ENCODE data around the gene MED29.

MED29 gene

DNA sequence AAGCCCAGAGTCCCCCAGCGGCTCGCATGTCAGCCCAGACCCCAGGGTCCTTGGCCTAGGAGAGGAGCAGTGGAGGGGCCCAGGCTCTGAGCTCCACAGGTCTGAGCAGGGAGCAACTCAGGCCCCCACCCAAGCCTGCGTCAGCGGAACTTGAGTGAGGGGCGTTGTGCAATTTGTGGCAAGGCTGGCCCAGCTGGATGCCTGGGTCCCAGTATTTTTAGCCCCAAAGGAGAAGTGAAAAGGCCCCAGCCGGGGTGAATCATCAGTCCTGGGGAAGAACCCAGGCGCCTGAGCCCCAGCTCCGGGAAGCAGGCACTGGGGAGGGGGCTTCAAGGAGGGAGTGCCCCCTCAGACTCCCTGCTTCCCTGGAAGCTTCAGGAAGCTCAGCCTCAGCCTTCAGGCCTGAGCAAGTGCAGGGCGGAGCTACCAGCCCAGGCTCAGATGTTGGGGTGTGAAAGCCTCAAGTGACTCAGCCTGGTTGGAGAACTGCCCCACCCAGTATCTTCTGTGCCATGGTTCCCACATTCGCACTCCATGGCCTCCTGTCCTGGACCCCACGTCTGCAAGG is 7.2 kb downstream of the MED29 start:
- Histone ChIP-seq H3K36me3 (ENCODE audit: control insufficient read depth in 2 of 2, insufficient read depth in 2 of 2, low read length in 2 of 2) (peaks cover 16 to 18% of the 10 kb centered on the region in 2 donors), H3K27ac (ENCODE audit: low read depth in 2 of 2, low read length in 2 of 2) (peak overlapping the region; percentile 97 to 99), H3K4me1 (ENCODE audit: control insufficient read depth in 2 of 2, insufficient read depth in 2 of 2, low read length in 2 of 2) (peaks cover 47 to 60% of the 10 kb centered on the region in 2 donors), H3K27me3 (ENCODE audit: control insufficient read depth in 2 of 2, insufficient read depth in 2 of 2, low read length in 2 of 2) (no peaks in the 10 kb centered on the region), H3K9ac (ENCODE audit: low read depth in 1 of 2, low read length in 2 of 2) (peak overlapping the region; percentile 79 to 84), H3K4me3 (ENCODE audit: low read length in 2 of 2) (peak overlapping the region; percentile 49 to 56), H3K9me3 (ENCODE audit: control insufficient read depth in 2 of 2, low read length in 2 of 2) (no peaks in the 10 kb centered on the region)

DNA sequence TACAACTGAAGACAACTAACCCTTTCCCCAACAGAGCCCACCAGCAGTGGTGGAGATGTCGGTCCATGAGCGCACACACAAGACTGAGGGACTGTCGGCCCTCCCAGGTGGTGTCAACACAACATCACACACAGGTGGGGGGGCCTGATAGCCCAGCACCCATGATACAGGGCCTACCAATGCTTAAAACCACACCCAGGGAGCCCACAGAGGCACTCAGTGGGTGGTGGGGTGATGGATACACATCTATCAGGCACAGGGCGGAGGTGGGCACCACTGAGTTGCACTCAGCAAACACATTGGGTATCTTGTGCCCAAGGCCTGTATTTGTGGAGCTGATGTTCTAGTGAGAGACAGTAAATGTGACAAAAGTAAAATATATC is 8.5 kb downstream of the MED29 start:
- Histone ChIP-seq H3K27me3 (ENCODE audit: control insufficient read depth in 2 of 2, insufficient read depth in 2 of 2, low read length in 2 of 2) (no peaks in the 10 kb centered on the region), H3K4me1 (ENCODE audit: control insufficient read depth in 2 of 2, insufficient read depth in 2 of 2, low read length in 2 of 2) (peaks cover 54 to 68% of the 10 kb centered on the region in 2 donors), H3K9ac (ENCODE audit: low read depth in 1 of 2, low read length in 2 of 2) (peak overlapping the region; percentile 15 to 17)

DNA sequence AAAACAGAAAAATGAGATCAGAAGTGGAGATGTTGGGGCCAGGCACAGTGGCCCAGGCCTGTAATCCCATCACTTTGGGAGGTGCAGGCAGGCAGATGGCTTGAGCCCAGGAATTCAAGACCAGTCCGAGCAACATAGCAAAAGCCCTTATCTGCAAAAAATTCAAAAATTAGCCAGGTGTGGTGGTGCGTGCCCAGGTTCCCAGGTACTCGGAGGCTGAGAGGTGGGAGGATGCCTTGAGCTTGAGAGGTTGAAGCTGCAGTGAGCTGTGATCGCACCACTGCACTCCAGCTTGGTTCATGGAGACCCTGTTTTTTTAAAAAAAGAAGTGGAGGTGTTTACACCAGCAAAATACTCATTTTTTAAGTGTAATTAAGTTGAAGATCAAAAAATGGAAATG is 8.9 kb downstream of the MED29 start:
- Histone ChIP-seq H3K4me1 (ENCODE audit: control insufficient read depth in 2 of 2, insufficient read depth in 2 of 2, low read length in 2 of 2) (peaks cover 54 to 72% of the 10 kb centered on the region in 2 donors), H3K9ac (ENCODE audit: low read depth in 1 of 2, low read length in 2 of 2) (peak overlapping the region in 1 of 2 donors; percentile 15), H3K27me3 (ENCODE audit: control insufficient read depth in 2 of 2, insufficient read depth in 2 of 2, low read length in 2 of 2) (no peaks in the 10 kb centered on the region), H3K27ac (ENCODE audit: low read depth in 2 of 2, low read length in 2 of 2) (peak overlapping the region; percentile 97 to 99), H3K4me3 (ENCODE audit: low read length in 2 of 2) (no peak overlapping the region), H3K36me3 (ENCODE audit: control insufficient read depth in 2 of 2, insufficient read depth in 2 of 2, low read length in 2 of 2) (peaks cover 9% of the 10 kb centered on the region in 2 donors), H3K9me3 (ENCODE audit: control insufficient read depth in 2 of 2, low read length in 2 of 2) (no peaks in the 10 kb centered on the region)

More for the DNA sequence above, 8.5 kb downstream of the MED29 start:
- peak overlapping the region in 1 of 2 donors; percentile 12 for H3K4me3 ChIP-seq (ENCODE audit: low read length in 2 of 2)
- peaks cover 9 to 10% of the 10 kb centered on the region in 2 donors for H3K36me3 ChIP-seq (ENCODE audit: control insufficient read depth in 2 of 2, insufficient read depth in 2 of 2, low read length in 2 of 2)
- H3K9me3 ChIP-seq (ENCODE audit: control insufficient read depth in 2 of 2, low read length in 2 of 2) = no peaks in the 10 kb centered on the region
- peak overlapping the region; percentile 97 to 99 for H3K27ac ChIP-seq (ENCODE audit: low read depth in 2 of 2, low read length in 2 of 2)

DNA sequence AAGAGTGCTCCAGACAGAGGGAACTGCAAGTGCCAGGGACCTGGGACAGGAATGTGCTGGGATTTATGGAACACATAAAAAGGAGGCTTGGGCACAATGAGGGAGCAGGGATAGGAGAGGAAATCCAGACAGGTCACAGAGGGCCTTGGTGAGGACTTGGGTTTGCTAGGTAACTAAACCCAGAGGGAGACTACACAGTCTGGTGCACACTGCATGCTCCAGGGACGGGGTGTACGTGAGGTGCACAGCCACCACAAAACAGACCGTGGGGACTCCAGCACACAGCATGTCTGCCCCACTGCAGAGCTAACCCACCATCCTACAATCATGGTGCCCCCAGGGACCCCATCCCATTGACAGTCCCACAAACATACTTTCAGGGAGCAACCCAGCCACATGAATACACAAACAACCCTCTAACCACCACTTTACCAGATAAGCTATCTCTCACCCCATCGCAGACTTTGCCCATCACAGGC is 9.9 kb downstream of the MED29 start:
- peaks cover 3 to 4% of the 10 kb centered on the region in 2 donors for H3K36me3 ChIP-seq (ENCODE audit: control insufficient read depth in 2 of 2, insufficient read depth in 2 of 2, low read length in 2 of 2)
- H3K27ac ChIP-seq (ENCODE audit: low read depth in 2 of 2, low read length in 2 of 2) = peak overlapping the region; percentile 98 to 100
- peak overlapping the region; percentile 33 to 72 for H3K4me3 ChIP-seq (ENCODE audit: low read length in 2 of 2)
- no peaks in the 10 kb centered on the region for H3K27me3 ChIP-seq (ENCODE audit: control insufficient read depth in 2 of 2, insufficient read depth in 2 of 2, low read length in 2 of 2)
- H3K9me3 ChIP-seq (ENCODE audit: control insufficient read depth in 2 of 2, low read length in 2 of 2) = no peaks in the 10 kb centered on the region
- peak overlapping the region; percentile 86 to 93 for H3K9ac ChIP-seq (ENCODE audit: low read depth in 1 of 2, low read length in 2 of 2)
- H3K4me1 ChIP-seq (ENCODE audit: control insufficient read depth in 2 of 2, insufficient read depth in 2 of 2, low read length in 2 of 2) = peaks cover 64 to 82% of the 10 kb centered on the region in 2 donors

DNA sequence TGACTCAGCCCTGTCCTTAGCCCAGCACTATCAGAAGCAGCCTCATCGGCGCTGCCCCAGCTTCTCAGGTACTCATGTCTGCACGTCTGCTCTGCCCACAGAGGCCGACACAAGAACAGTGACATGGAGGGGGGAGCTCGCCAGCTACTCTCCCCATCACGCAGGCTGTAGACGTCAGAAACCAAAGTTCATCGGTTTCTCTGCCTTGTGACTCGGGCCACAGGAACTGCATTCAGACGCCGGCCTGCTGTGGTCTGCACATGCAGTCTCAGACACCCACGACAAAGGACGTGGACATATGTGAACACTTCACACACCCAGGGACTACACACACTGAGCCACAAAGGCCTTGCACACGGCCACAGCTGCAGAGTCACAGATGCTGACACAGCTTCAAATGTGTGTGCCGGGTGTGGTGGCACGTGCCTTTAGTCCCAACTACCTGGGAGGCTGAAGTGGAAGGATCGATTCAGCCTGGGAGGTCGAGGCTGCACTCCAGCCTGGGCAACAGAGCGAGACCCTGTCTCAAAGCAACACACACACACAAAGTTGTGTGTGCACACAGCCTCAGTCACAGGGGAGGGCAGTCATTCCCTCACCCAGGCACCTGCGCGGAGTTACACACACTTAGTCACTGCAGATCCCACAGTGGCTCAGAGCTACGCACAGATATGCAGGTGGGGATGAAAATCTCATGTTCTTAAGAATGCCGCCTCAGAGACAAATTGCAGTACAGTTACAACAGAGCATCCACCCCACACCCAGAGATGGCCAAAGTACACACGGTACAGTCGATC is 10.6 kb downstream of the MED29 start:
- H3K4me1 ChIP-seq (ENCODE audit: control insufficient read depth in 2 of 2, insufficient read depth in 2 of 2, low read length in 2 of 2) = peaks cover 65 to 84% of the 10 kb centered on the region in 2 donors
- peak overlapping the region; percentile 86 to 93 for H3K9ac ChIP-seq (ENCODE audit: low read depth in 1 of 2, low read length in 2 of 2)
- no peaks in the 10 kb centered on the region for H3K9me3 ChIP-seq (ENCODE audit: control insufficient read depth in 2 of 2, low read length in 2 of 2)
- no peaks in the 10 kb centered on the region for H3K27me3 ChIP-seq (ENCODE audit: control insufficient read depth in 2 of 2, insufficient read depth in 2 of 2, low read length in 2 of 2)
- peak overlapping the region; percentile 58 to 72 for H3K4me3 ChIP-seq (ENCODE audit: low read length in 2 of 2)
- peaks cover 3 to 4% of the 10 kb centered on the region in 2 donors for H3K36me3 ChIP-seq (ENCODE audit: control insufficient read depth in 2 of 2, insufficient read depth in 2 of 2, low read length in 2 of 2)
- H3K27ac ChIP-seq (ENCODE audit: low read depth in 2 of 2, low read length in 2 of 2) = peak overlapping the region; percentile 98 to 100

DNA sequence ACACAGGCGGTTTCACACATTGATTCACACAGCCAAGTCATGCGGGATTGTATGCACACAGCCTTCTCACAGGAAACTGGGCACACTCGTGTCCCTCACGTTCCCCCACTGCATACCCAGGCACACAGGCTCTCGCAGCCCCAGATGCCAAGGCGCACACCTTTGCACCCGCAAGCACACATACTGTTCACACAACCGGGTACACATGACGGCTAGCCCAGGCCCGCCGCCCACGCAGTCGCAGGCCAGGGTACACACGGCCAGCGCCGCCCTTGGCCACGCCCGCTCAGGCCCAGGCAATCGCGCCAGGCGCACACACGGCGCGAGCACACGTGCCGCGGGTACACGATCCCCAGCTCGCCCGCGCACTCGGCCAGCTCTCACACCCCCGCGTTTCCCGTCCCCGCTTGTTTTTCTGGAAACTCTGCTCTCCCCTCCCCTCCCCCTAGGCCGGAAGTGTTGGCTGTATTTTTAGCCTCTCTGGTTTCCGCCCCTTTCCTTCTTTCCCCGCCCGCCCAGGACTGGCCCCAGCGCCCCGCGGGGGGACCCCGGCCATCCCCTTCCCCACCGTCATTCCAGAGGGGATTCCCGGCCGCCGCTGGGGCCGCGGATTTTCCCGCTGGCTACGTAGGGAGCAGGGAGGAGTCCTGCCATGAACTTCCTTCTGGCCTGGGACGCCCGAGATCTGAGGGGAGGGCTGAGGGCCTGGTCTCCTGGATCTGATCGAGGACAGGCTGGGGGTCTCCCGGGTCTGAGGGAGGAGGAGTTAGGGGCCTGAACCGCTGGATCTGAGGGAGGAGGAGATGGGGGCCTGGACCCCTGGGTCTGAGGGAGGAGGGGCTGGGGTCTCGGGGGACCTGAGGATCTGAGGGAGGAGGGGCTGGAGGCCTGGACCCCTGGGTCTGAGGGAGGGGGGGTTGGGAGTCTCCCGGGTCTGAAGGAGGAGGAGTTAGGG is 11.4 kb downstream of the MED29 start:
- H3K4me1 ChIP-seq (ENCODE audit: control insufficient read depth in 2 of 2, insufficient read depth in 2 of 2, low read length in 2 of 2) = peaks cover 61 to 77% of the 10 kb centered on the region in 2 donors
- peaks cover 0 to under 1% of the 10 kb centered on the region in 2 donors for H3K36me3 ChIP-seq (ENCODE audit: control insufficient read depth in 2 of 2, insufficient read depth in 2 of 2, low read length in 2 of 2)
- no peaks in the 10 kb centered on the region for H3K9me3 ChIP-seq (ENCODE audit: control insufficient read depth in 2 of 2, low read length in 2 of 2)
- H3K9ac ChIP-seq (ENCODE audit: low read depth in 1 of 2, low read length in 2 of 2) = peak overlapping the region; percentile 86 to 93
- H3K4me3 ChIP-seq (ENCODE audit: low read length in 2 of 2) = peak overlapping the region; percentile 58 to 72
- H3K27me3 ChIP-seq (ENCODE audit: control insufficient read depth in 2 of 2, insufficient read depth in 2 of 2, low read length in 2 of 2) = no peaks in the 10 kb centered on the region
- peak overlapping the region; percentile 98 to 100 for H3K27ac ChIP-seq (ENCODE audit: low read depth in 2 of 2, low read length in 2 of 2)

DNA sequence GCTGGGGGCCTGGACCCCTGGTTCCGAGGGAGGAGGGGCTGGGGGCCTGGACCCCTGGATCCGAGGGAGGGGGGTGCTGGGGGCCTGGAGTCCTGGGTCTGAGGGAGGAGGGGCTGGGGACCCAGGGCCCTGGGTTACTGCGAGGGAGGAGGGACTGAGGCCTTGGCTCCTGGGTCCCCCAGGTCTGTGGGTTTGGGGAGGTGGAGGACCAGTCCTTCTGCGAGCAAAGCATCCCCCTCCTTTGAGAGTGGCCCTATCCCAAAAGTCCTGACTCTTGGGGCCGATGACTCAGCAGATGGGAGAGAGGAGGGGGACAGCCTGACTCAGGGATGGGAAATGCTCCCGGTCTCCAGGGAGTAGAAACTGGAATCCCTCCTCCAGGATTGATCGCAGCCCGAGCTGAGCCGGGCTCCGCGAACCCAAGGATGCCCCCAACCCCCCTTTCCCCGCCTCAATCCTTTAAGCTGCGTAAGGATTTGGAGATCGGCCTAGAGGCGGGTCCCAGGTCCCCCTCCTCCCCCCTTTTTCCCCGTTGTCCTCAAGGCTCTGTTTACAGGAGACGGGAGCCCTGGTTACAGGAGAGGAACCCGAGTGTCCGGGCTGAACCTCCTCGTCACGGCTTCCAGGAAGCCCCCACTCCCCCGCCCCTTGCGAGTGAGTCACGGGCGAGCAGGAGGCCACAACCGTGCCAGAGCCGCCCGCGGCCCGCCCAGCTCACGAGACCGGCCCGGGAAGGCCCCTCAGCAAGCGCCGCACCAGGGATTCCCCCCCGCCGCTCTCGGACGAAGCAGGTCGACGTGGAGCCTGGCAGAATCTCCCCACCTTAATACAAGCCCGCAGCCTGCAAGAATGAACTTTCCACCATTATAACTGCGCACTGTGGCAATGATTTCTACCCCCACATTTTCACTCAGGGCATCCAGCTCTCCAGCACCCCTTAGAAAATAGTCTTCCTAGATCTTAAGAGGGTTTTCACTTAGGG is 12.4 kb downstream of the MED29 start:
- Histone ChIP-seq H3K27me3 (ENCODE audit: control insufficient read depth in 2 of 2, insufficient read depth in 2 of 2, low read length in 2 of 2) (no peaks in the 10 kb centered on the region), H3K27ac (ENCODE audit: low read depth in 2 of 2, low read length in 2 of 2) (peak overlapping the region; percentile 98 to 100), H3K9ac (ENCODE audit: low read depth in 1 of 2, low read length in 2 of 2) (peak overlapping the region; percentile 86 to 93), H3K9me3 (ENCODE audit: control insufficient read depth in 2 of 2, low read length in 2 of 2) (no peaks in the 10 kb centered on the region), H3K36me3 (ENCODE audit: control insufficient read depth in 2 of 2, insufficient read depth in 2 of 2, low read length in 2 of 2) (peaks cover 9 to 10% of the 10 kb centered on the region in 2 donors), H3K4me1 (ENCODE audit: control insufficient read depth in 2 of 2, insufficient read depth in 2 of 2, low read length in 2 of 2) (peaks cover 51 to 68% of the 10 kb centered on the region in 2 donors), H3K4me3 (ENCODE audit: low read length in 2 of 2) (peak overlapping the region; percentile 58 to 72)

DNA sequence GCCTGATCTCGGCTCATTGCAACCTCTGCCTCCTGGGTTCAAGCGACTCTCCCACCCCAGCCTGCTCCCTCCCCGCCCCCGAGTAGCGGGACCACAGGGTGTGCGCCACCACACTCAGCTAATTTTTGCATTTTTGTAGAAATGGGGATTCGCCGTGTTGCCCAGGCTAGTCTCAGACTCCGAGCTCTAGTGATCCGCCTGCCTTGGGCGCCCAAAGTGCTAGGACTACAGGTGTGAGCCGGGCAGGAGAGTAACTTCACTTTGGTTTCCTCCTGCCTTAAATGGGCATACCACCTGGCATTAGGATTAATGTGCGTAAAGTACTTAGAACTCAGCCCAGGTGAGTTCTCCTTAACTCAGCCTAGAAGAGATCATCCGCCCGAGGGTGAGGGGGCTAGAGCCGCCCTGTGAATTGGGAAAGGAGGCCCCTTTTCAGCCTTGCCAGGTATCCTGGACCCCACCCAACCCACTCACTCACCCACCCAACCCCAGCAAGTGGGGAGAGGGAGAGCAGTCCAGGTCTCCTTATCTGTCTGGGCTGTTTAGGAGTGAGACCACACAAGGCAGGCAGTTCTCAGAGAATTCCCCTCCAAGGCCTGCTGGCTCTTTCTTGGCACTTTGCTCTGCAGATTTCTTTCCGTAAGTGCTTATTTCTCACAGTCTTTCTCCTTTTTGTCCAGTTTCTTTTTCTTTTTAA is 14.2 kb downstream of the MED29 start:
- Histone ChIP-seq H3K4me1 (ENCODE audit: control insufficient read depth in 2 of 2, insufficient read depth in 2 of 2, low read length in 2 of 2) (peaks cover 45 to 64% of the 10 kb centered on the region in 2 donors), H3K27ac (ENCODE audit: low read depth in 2 of 2, low read length in 2 of 2) (peak overlapping the region; percentile 97 to 100), H3K27me3 (ENCODE audit: control insufficient read depth in 2 of 2, insufficient read depth in 2 of 2, low read length in 2 of 2) (no peaks in the 10 kb centered on the region), H3K4me3 (ENCODE audit: low read length in 2 of 2) (peak overlapping the region in 1 of 2 donors; percentile 87), H3K9me3 (ENCODE audit: control insufficient read depth in 2 of 2, low read length in 2 of 2) (no peaks in the 10 kb centered on the region), H3K36me3 (ENCODE audit: control insufficient read depth in 2 of 2, insufficient read depth in 2 of 2, low read length in 2 of 2) (peaks cover 12 to 14% of the 10 kb centered on the region in 2 donors), H3K9ac (ENCODE audit: low read depth in 1 of 2, low read length in 2 of 2) (peak overlapping the region; percentile 90)
